Testis (tissue), 3 donors: ENCODE data around the gene PBX4. TPM values are rescaled to one million over a fixed set of nuclear protein-coding genes. Genes with fewer than 3 reads are reported as not detected.

ENCODE experiments used
- DNase-seq: peaks from one replicate; pipeline ENCODE4 v3.0.0-alpha.2; 2019
- H3K27ac ChIP-seq, 2 donors: fragments of 200-600 bp; sonication (generic); one replicate each; pipeline ENCODE4 v1.5.1; 2019
- H3K27me3 ChIP-seq: fragments of 200-600 bp; sonication (generic); one replicate; pipeline ENCODE4 v1.5.1; 2019
- H3K36me3 ChIP-seq: fragments of 200-600 bp; sonication (generic); one replicate; pipeline ENCODE4 v1.5.1; 2017; ENCODE audit warnings: low read depth; ENCODE audit errors: missing control alignments
- H3K4me1 ChIP-seq: fragments of 200-600 bp; sonication (generic); one replicate; pipeline ENCODE4 v1.5.1; 2019
- H3K4me3 ChIP-seq, 2 donors: fragments of 200-600 bp; sonication (generic); one replicate each; pipeline ENCODE4 v1.5.1; 2017 to 2019
- H3K9me3 ChIP-seq: fragments of 200-600 bp; sonication (generic); one replicate; pipeline ENCODE4 v1.5.1; 2017
- CTCF ChIP-seq, 3 experiments: fragments of 450-650 bp in 2 of 3; fragments of 200-600 bp in 1 of 3; sonication (generic) in 1 of 3; IDR thresholded peaks; one replicate each; pipeline ENCODE4 v1.5.1; 2016 to 2019; ENCODE audit warnings: antibody characterized with exemption in 3 of 3, mild to moderate bottlenecking in 2 of 3, moderate library complexity in 1 of 3
- POLR2A ChIP-seq: fragments of 450-650 bp; IDR thresholded peaks from one replicate; pipeline ENCODE4 v1.6.1; 2017; ENCODE audit warnings: antibody characterized with exemption, mild to moderate bottlenecking, moderate library complexity
- WGBS, 2 donors: methylation state at CpG; one replicate each; pipeline ENCODE4 v1.1.5; 2018; 5-methylcytosine and 5-hydroxymethylcytosine counted together
- intact Hi-C: fragments of 100-400 bp; cut with DNase I; formaldehyde crosslinking; loops from one replicate; pipeline ENCODE4 v1.15.1; 2023; ENCODE audit warnings: low total_unique reads
- polyA plus RNA-seq: library from polyadenylated mRNA; stranded (reverse); fragments of 350-450 nt; fragmentation: Illumina TruSeq; extraction: RNeasy Lipid Tissue Mini Kit (QIAGEN cat#74804); gene quantifications from one replicate; pipeline ENCODE4 v1.2.3, GENCODE V29; 2014; ENCODE audit warnings: low read depth, low replicate concordance; ENCODE audit not compliant: insufficient read depth
- total RNA-seq, 2 donors: library from RNA; depleted of rRNA; stranded (reverse); fragments of >200 nt; gene quantifications; one replicate each; pipeline ENCODE4 v1.2.3, GENCODE V29; 2016

PBX4 gene
- total and polyA plus RNA-seq, 3 donors from 2014 or later = 16.2 to 28.3 (median 18.0) TPM

DNA sequence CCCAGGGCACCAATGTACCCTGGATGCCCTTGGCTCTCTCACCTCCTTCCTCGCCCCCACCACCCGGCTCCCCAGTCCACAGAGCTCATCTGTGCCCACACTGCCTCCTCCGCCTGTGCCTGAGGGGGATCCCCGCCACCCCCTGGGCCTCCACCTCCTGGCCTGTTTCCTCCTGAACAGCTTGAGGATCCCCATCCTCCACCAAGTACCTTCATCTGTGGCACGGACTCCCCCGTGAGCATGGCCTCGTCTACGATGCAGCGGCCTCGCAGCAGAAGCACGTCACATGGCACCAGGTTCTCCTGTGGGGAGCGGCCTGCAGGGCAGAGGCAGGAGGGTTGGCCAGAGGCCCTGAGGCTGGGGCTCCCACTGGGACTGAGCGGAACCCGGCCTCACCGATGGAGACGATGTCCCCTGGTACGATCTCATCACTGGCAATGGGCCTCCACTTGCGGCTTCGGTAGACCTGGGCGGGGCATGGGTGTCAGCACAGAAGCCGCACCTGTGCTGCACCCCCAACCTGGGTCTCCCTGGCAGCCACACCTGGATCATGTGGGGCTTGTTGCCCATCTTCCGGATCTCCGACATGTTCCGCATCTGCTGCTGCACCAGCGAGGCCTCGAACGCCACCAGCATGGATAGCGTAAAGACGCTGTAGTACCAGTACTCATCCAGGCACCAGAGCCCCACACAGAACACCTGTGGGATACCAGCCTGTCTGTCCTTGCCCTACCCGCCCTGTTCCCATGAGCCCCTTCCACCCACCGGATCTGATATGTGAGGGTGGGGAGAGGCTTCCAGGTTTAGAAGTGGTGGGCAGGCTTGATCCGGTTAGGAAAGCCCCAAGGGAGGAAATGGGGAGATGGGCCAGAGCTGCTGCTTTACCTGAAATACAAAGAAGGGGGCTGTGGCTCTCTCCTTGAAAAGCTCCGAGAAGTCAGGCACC is 38.2 kb upstream of the PBX4 start:
- Histone ChIP-seq H3K4me1 (no peaks in the 10 kb centered on the region), H3K36me3 (no peaks in the 10 kb centered on the region), H3K27ac (no peak overlapping the region), H3K4me3 (no peak overlapping the region), H3K9me3 (no peaks in the 10 kb centered on the region), H3K27me3 (no peaks in the 10 kb centered on the region)
- 92 to 95% methylated on average over 30 to 33 of the region's 33 CpGs for WGBS, 2 donors
- no peak for DNase-seq
- intact Hi-C loops = no loop called here
- no peak for TF ChIP-seq CTCF (IDR thresholded peaks at IDR 0.05)
- no peak for TF ChIP-seq POLR2A

- WGBS, 2 donors = 89 to 91% methylated on average over 22 to 27 of the region's 27 CpGs
- H3K36me3 ChIP-seq = no peaks in the 10 kb centered on the region
- H3K27me3 ChIP-seq = no peaks in the 10 kb centered on the region
- no peaks in the 10 kb centered on the region for H3K4me1 ChIP-seq
- H3K27ac ChIP-seq = no peak overlapping the region
- no peak overlapping the region for H3K4me3 ChIP-seq
- TF ChIP-seq CTCF (IDR thresholded peaks at IDR 0.05) (no peak), POLR2A (no peak)
- intact Hi-C loops = no loop called here
- DNase-seq = no peak
- no peaks in the 10 kb centered on the region for H3K9me3 ChIP-seq
Measured at GRCh38 chr19:19655641-19656343, 37.3 kb upstream of the PBX4 start.

DNA sequence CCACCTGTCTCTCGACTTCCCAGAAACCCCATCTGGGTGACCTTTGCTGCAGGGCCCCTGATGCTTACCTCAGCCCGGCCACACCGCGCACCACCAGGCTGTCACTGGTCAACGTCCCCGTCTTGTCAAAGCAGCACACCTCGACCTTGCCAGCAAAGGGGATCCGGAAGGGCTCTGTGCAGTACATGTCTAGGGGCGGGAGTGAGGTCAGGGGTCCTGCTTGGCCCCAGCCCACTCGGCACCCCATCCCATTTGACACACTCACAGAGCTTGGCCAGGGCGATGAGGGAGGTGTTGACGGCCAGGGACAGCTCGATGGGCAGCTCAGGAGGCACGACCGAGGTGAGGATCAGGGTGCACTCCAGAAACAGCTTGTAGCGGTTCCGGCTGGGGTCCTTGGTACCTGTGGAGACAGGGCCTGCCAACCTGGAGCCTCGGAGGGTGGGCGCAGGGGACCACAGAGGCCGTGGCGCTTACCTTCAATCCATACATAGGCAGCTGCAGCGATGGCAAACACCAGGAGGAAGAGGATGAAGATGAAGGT is 36.6 kb upstream of the PBX4 start:
- DNase-seq = no peak
- WGBS, 2 donors = 94 to 100% methylated on average over 2 to 22 of the region's 22 CpGs
- Histone ChIP-seq H3K27ac (no peak overlapping the region), H3K4me3 (no peak overlapping the region), H3K36me3 (no peaks in the 10 kb centered on the region), H3K4me1 (no peaks in the 10 kb centered on the region), H3K27me3 (no peaks in the 10 kb centered on the region), H3K9me3 (no peaks in the 10 kb centered on the region)
- TF ChIP-seq CTCF (IDR thresholded peaks at IDR 0.05) = no peak
- no peak for TF ChIP-seq POLR2A
- intact Hi-C loops = no loop called here

DNA sequence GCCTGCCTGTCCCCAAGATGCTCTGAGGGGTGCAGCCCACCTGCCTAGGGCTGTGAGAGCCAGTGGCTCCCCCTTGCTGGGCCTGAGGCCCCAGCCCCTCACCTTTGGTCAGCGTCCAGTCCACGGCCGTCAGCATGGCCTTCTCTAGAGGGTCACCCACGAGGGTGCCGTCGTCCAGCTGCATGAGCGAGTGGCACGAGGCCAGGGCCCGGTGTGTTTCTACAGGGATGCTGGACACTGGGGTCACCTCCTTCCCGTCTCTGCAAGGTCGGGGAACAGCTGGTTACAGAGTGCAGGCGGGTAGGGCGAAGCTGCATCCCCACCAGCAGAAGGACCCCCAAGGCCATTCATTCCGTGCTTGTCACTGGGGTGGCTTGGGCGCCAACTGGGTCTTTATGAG is 36.0 kb upstream of the PBX4 start:
- no peak for TF ChIP-seq POLR2A
- TF ChIP-seq CTCF (IDR thresholded peaks at IDR 0.05) = no peak
- Histone ChIP-seq H3K27ac (no peak overlapping the region), H3K9me3 (no peaks in the 10 kb centered on the region), H3K36me3 (no peaks in the 10 kb centered on the region), H3K4me3 (no peak overlapping the region), H3K4me1 (no peaks in the 10 kb centered on the region), H3K27me3 (no peaks in the 10 kb centered on the region)
- 84 to 92% methylated on average over 9 to 14 of the region's 15 CpGs for WGBS, 2 donors
- intact Hi-C loops = no loop called here
- DNase-seq = no peak
